ENCODE data around the gene PARN.
"Not testable (repeated sequence)": the region's sequence is repeated elsewhere in the genome, so short reads cannot be mapped to it uniquely, and the experiment has no call there.

- not testable (repeated sequence) for TF ChIP-seq KDM5A (IDR thresholded peaks at IDR 0.05; ENCODE audit: low read length); JUN (IDR thresholded peaks at IDR 0.05; ENCODE audit: low read depth, low read length); CTCF (IDR thresholded peaks at IDR 0.05; ENCODE audit: control extremely low read depth in 1 of 3, insufficient read depth in 1 of 3, low read depth in 1 of 3, low read length in 3 of 3); YY1 (IDR thresholded peaks at IDR 0.05; ENCODE audit: low read depth, low read length); EP300 (IDR thresholded peaks at IDR 0.05; ENCODE audit: borderline replicate concordance in 1 of 2, low read depth in 2 of 2, low read length in 2 of 2); SP2 (IDR thresholded peaks at IDR 0.05; ENCODE audit: low read length); POLR2A (IDR thresholded peaks at IDR 0.05; ENCODE audit: control extremely low read depth in 1 of 2, low read depth in 2 of 2, low read length in 2 of 2); EZH2 (IDR thresholded peaks at IDR 0.05; ENCODE audit: low read depth, low read length, severe bottlenecking); FOSL1 (IDR thresholded peaks at IDR 0.05; ENCODE audit: insufficient read depth, low read depth, low read length); EGR1 (IDR thresholded peaks at IDR 0.05; ENCODE audit: borderline replicate concordance, low read depth, low read length)
These were observed 227.7 kb downstream of the PARN start for GRCh38 chr16:14402114-14403000.
